RWPE1 (cell line): Measurements from ENCODE around the gene CDH16.

ENCODE experiments used
- CTCF ChIA-PET: fragments of 350-600 bp; sonication (Branson Sonifier 250); formaldehyde crosslinking; extraction: SDS; loops from one replicate; lab custom pipeline; 2021; lab: Yijun Ruan, JAX
- POLR2A ChIA-PET: fragments of 400-600 bp; formaldehyde crosslinking; extraction: SDS; loops from one replicate; lab custom pipeline; 2020; ENCODE audit warnings: antibody characterized with exemption; ENCODE audit not compliant: low non-redundant PET; lab: Yijun Ruan, JAX
- DNase-seq: peaks from one replicate; pipeline ENCODE4 v3.0.0; 2012; ENCODE audit warnings: low spot score
- H3K27ac ChIP-seq: fragments of 450-650 bp; 2 replicates; pipeline ENCODE4 v1.5.1; 2017
- CTCF ChIP-seq: fragments of 450-650 bp; conservative IDR thresholded peaks from 2 replicates; pipeline ENCODE4 v1.5.1; 2017; ENCODE audit warnings: low read depth, mild to moderate bottlenecking

The CDH16 gene

GRCh38 chr16:66920924-66921680 is 2.4 kb upstream of the CDH16 start:
- no peak overlapping the region for H3K27ac ChIP-seq
- POLR2A ChIA-PET, result no interaction called here
- TF ChIP-seq CTCF, result no peak
- no peak for DNase-seq
- CTCF ChIA-PET, result interaction anchor here (1.0 kb wide), 1 partner anchor 26 kb away, joined by 4 read pairs; no protein-coding TSS in a partner anchor

DNA sequence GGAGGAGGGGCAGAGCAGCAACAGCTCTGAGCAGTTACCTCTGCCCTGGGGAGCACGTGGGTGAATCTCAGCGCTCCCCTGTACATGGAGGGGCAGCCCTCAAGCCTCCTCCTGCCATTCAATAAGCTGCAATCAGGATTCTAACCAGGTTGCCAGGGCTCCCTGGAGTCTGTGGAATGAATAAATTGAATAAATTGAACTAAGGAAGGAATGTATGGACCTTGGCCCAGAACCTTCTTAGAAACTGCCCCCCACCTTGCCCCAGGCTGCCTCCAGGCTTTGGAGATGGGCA is 1.6 kb upstream of the CDH16 start:
- CTCF ChIA-PET, result interaction anchor here (1.3 to 2.6 kb wide), 2 partner anchors 10 to 25 kb away, joined by 7 to 15 read pairs; no protein-coding TSS in a partner anchor
- POLR2A ChIA-PET, result no interaction called here
- no peak for TF ChIP-seq CTCF
- no peak for DNase-seq
- H3K27ac ChIP-seq, result no peak overlapping the region

- TF ChIP-seq CTCF, result no peak
- ChIA-PET POLR2A (no interaction called here), CTCF (interaction anchor here (1.3 to 2.6 kb wide), 2 partner anchors 10 to 24 kb away, joined by 7 to 15 read pairs; no protein-coding TSS in a partner anchor)
- DNase-seq, result no peak
- no peak overlapping the region for H3K27ac ChIP-seq
Observed at GRCh38 chr16:66919569-66920298, 1.0 kb upstream of the CDH16 start.

DNA sequence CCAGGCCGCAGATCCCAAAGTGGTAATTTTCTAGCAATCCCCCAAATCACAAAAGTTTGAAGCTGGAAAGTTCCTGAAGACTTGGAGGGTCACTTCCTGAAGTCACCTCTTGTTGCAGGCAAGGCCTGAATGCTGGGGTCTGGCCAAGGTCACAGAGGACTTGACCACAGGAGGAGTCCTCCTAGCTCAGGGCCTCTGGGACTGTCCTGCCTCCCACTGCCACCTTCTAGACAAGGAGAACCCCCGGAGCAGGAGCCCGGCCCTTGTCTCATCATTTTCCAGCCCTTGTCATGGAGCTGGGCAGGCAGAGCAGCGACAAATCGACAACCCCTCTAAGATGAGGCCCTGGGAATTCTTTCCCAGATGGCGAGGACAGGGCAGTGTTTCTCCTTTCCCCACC is 330 bp downstream of the CDH16 start:
- no peak overlapping the region for H3K27ac ChIP-seq
- CTCF ChIA-PET, result interaction anchor here (0.6 to 2.6 kb wide), 2 partner anchors 23 to 50 kb away, joined by 4 to 15 read pairs; no protein-coding TSS in a partner anchor
- no peak for DNase-seq
- no peak for TF ChIP-seq CTCF
- POLR2A ChIA-PET, result no interaction called here

DNA sequence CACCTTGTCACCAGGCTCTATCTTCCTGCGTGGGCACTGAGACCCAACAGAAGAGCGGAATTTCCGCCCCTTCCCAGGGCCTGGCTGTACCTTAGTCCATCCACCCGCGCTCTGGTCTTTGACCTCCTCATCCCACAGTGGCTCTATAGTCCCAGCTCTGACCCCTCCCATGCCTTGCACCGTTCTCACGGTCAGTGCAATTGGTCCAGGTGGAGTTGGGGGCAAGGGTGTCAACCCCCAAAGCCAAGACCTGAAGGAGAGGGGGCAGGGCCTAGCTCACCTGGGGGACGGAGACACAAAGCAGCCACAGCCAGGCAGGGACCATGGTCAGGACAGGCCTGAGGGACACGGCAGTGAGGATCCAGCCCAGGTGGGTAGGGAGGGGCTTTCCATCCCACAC is 944 bp downstream of the CDH16 start:
- TF ChIP-seq CTCF, result no peak
- no peak for DNase-seq
- POLR2A ChIA-PET, result no interaction called here
- H3K27ac ChIP-seq, result no peak overlapping the region
- CTCF ChIA-PET, result interaction anchor here (0.6 to 2.6 kb wide), 2 partner anchors 22 to 50 kb away, joined by 4 to 15 read pairs; no protein-coding TSS in a partner anchor

DNA sequence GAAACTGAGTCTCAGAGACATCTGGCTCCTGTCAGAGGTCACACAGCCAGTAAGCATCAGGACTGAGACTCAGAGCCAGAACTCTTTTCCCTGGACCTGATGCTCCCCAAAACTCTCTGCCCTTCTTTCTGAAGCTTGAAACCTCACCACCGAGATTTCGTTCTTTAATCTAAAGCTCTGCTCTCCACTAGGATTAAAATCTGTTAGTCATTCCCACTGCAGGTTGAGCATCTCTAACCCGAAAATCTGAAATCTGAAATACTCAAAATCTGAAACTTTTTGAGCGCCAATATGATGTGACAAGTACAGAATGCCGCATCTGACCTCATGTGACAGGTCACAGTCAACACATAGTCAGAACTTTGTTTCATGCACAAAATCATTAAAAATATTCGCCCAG is 2.2 kb downstream of the CDH16 start:
- ChIA-PET POLR2A (no interaction called here), CTCF (interaction anchor here (0.6 kb wide), 1 partner anchor 149 kb away, joined by 4 read pairs; no protein-coding TSS in a partner anchor)
- no peak for TF ChIP-seq CTCF
- no peak for DNase-seq
- no peak overlapping the region for H3K27ac ChIP-seq
